H1 (cell line): Measurements from ENCODE around the gene NDFIP2. TPM values are rescaled to one million over a fixed set of nuclear protein-coding genes. Genes with fewer than 3 reads are reported as not detected.

Source experiments
- MAX ChIP-seq: IDR thresholded peaks from 2 replicates; pipeline ENCODE4 v1.6.1; 2012; ENCODE audit warnings: inconsistent platforms
- RAD21 ChIP-seq, 2 experiments: IDR thresholded peaks in 1 of 2; conservative IDR thresholded peaks in 1 of 2; 2 replicates each; pipeline ENCODE4 v1.6.1; 2011; ENCODE audit warnings: low read depth in 2 of 2, low read length in 2 of 2, improper control_type of control experiment in 1 of 2, inconsistent platforms in 1 of 2, mild to moderate bottlenecking in 1 of 2, moderate library complexity in 1 of 2
- polyA plus RNA-seq, 7 experiments: library from polyadenylated mRNA; depleted of rRNA in 3 of 7; stranded (reverse) in 5 of 7; unstranded in 2 of 7; fragments of >200 nt in 5 of 7; fragments of 200-250 nt in 2 of 7; gene quantifications; 1 replicate in 5 of 7; 2 replicates in 1 of 7; 4 replicates in 1 of 7; pipeline versions ENCODE4 v1.2.1 to v1.2.3, GENCODE V29; 2011 to 2013; ENCODE audit warnings: missing spikeins in 2 of 7, mixed read lengths in 2 of 7
- total RNA-seq: library from RNA; stranded (reverse); fragmentation: NEBNext Ultra II Directional; extraction: Animal tissue kit (Norgen Biotek cat#: 25700); gene quantifications from 2 replicates; pipeline ENCODE4 v1.2.1, GENCODE V29; 2021

The NDFIP2 gene
- total and polyA plus RNA-seq, 2 of the 8 experiments (the other 6 are each of a cell fraction or from before 2014, with no cell fraction given): 11.1 to 32.9 TPM

- TF ChIP-seq RAD21 (IDR thresholded peaks at IDR 0.05 in 1 of 2, conservative IDR thresholded peaks at IDR 0.05 in 1 of 2; ENCODE audit: low read depth in 2 of 2, low read length in 2 of 2) (no peak), MAX (no peak)
These were observed 52.9 kb downstream of the NDFIP2 start (continued) for GRCh38 chr13:79533781-79534400.
